ENCODE data around the gene RPL35A.
A peak's percentile ranks its signal among the peaks of the same experiment; 100 is the strongest.
"Not testable (repeated sequence)": the region's sequence is repeated elsewhere in the genome, so short reads cannot be mapped to it uniquely, and the experiment has no call there.

The RPL35A gene

GRCh38 chr3:197952440-197952839 lies 2.5 kb downstream of the RPL35A start:
- no peak for DNase-seq (ENCODE audit: low spot score)

- no peak for DNase-seq (ENCODE audit: low spot score)
These were observed 3.3 kb downstream of the RPL35A start for GRCh38 chr3:197953325-197953724.

DNA sequence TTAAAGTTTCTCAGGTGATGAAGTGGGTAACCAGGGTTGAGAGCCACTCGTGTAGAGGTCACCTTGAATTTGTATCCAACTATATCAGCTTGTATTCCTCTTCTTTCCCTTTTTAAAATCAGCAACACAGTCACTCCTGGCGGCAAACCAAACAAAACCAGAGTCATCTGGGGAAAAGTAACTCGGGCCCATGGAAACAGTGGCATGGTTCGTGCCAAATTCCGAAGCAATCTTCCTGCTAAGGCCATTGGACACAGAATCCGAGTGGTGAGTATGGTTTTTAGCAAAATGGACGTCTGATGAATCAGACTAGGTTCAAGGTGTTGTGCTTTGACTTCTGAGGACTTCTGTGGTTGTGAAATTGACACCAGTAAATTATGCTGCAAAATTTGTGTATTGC lies 3.9 kb downstream of the RPL35A start:
- DNase-seq (ENCODE audit: low spot score) = no peak

DNA sequence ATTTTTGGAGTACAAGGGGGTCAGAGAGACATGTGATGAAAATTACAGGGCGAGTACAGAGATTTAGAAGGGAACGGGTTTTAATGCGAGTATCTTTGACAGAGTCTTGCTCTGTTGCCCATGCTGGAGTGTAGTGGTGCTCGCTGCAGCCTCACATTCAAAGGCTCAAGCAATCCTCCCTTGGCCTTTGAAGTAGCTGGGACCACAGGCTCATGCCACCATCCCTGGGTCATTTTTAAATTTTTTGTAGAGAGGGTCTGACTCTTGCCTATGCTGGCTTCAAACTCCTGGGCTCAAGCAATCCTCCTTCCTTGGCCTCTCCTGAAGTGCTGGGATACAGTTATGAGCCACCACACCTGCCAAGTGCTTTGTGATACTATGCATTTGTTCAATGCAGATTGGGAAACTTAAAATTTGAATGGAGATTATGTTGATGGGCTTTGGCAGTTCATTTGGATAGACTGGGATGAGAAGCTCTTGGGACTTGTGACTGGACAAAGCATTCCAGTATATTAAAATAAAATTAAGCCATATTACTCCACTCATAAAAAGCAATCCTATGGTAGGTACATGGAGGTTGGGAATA lies 6.0 kb downstream of the RPL35A start:
- DNase-seq (ENCODE audit: low spot score) = no peak

GRCh38 chr3:197956626-197956988 lies 6.6 kb downstream of the RPL35A start:
- DNase-seq (ENCODE audit: low spot score) = no peak

GRCh38 chr3:197957790-197958133 lies 7.8 kb downstream of the RPL35A start:
- no peak for DNase-seq (ENCODE audit: low spot score)

- no peak for DNase-seq (ENCODE audit: low spot score)
These were observed 8.4 kb downstream of the RPL35A start for GRCh38 chr3:197958346-197958745.

- DNase-seq (ENCODE audit: low spot score) = not testable (repeated sequence)
These were observed 8.9 kb downstream of the RPL35A start for GRCh38 chr3:197958848-197959247.

GRCh38 chr3:197959500-197959890 lies 9.5 kb downstream of the RPL35A start:
- DNase-seq (ENCODE audit: low spot score) = no peak

GRCh38 chr3:197959891-197960693 lies 10.1 kb downstream of the RPL35A start, which contains the start of gene LMLN:
LMLN (plus strand) TSS chr3:197960217; CDS start chr3:197960246, 29 bp downstream.
- peak; percentile 97 for DNase-seq (ENCODE audit: low spot score)

DNA sequence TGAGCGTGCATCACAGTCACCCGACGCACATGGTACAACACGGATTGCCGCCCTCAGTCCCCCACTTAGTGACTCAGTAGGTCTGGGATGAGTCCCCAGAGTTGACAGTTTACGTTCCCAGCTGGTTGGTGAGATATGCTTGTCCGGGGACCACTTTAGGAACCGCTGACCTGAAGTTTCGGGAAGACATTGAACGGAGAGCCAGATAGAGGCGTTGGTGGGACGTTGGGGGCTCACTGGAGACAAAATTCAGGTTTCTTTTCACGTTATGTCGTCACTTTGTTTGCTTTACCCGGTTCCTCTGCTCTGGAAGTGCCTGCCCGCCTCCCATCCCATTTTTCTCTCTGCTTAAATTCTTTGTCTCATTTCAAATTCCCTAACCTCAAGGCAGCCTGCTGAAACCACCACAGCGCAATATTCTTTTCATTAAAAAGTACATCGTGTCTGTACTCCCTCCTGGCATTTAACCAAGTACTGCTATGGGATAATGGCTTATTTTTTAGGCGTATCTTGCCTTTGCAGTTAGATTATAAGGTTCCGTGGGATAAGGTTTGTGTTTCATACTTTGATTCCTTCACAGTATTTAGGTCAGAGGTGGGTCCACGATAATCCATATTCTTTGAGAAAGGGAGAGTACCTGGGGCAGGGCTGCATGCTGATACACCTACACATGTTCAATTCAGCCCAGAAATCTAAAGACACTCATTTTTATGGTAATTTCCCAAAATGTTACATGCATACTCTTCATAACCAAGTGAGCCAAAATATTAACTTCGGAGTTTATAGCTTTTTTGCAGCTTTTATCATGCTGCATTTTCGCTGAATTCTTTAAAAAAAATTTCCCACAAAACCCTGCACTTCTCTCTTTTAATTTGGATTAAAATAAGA lies 10.9 kb downstream of the RPL35A start:
- peak; percentile 35 for DNase-seq (ENCODE audit: low spot score)

DNA sequence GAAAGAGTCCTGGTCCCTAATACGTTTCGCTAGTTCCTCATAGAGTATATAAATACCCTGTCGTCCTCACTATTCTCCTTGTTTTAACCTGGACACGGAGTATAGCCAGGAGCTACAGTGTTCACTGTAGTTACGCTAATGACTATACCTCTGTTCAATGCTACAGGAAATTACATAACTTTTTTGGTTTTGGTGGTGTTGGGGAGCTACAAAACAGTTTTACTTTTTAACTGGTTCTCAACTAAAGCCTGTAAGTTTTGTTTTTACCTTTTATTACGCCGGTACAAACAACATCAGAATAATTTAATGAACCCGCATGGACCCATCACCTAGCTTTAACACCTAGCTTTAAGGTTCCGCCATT lies 11.6 kb downstream of the RPL35A start:
- DNase-seq (ENCODE audit: low spot score) = no peak

DNA sequence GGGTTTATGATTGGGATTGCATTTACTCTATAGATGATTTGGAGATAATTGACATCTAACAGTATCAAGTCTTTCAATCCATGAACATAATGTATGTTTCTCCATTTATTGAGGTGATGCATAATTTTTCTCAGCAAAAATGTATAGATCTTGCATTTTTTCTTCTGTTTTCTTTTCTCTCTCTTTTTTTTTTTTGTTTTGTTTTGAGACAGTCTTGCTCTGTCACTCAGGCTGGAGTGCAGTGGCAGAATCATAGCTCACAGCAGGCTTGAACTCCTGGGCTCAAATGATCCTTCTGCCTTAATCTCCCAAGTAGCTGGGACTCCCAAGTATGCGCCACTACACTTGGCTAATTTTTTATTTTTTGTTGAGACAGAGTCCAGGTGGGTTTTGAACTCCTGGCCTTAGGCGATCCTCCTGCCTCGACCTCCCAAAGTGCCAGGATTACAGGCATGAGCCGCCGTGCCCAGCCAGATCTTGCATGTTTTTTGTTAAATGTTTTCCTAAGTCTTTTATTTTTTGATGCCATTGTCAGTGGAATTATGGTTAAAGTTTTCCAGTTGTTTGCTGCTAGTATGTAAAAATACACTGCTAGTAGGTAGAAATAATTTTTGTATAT lies 13.1 kb downstream of the RPL35A start:
- DNase-seq (ENCODE audit: low spot score) = no peak

DNA sequence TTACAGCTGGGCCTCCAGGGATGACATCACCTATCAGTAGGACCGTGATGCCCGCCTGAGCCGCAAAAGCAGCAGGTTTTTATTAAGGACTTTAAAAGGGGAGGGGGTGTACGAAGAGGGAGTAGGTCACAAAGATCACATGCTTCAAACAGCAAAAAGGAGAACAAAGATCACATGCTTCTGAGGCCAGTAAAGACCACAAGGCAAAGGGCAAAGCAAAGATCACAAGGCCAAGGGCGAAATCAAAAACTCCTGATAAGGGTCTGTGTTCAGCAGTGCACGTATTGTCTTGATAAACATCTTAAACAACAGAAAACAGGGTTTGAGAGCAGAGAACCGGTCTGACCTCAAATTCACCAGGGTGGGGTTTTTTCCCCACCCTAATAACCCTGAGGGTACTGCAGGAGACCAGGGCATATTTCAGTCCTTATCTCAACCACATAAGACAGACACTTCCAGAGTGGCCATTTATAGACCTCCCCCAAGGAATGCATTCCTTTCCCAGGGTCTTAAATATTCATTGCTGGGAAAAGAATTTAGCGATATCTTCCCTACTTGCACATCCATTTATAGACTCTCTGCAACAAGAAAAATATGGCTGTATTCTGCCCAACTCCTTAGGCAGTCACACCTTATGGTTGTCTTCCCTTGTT lies 17.5 kb downstream of the RPL35A start:
- DNase-seq (ENCODE audit: low spot score) = not testable (repeated sequence)

DNA sequence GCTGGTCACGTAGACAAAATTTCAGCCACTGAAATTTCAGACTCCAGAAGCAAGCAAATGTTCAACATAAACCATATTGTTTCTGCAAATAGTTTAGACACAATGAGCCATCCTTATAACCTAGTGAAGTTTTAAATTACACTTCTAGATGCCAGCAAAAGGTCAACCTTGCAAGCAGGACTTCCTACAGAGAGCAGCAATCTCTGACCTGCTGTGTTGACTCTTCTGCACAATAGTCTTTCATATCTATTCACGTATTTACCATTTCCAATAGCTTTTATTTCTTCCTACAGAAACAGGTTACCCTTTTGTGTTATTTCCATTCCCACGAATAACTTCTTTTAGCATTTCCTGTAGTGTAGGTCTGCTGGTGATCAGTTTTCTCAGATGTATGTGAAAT lies 20.6 kb downstream of the RPL35A start:
- no peak for DNase-seq (ENCODE audit: low spot score)

- no peak for DNase-seq (ENCODE audit: low spot score)
These were observed 24.0 kb downstream of the RPL35A start for GRCh38 chr3:197974016-197974415.

DNA sequence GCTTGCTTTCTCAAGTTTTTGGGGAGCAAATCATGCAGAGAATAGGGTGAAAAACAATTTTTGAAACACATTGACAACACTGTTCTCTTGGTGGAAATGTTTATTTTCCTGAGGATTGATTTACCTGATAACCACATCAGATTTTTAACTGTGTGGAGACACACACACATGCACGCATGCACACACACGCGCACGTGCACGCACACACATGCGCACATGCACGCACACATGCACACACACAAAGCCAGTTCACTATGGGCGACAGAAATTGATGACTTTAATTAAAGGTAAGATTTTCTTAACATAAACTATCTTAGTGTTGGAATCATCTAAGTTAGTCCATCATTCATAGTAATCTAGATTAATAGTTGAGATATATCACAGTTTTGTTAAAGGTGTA lies 25.3 kb downstream of the RPL35A start:
- no peak for DNase-seq (ENCODE audit: low spot score)

DNA sequence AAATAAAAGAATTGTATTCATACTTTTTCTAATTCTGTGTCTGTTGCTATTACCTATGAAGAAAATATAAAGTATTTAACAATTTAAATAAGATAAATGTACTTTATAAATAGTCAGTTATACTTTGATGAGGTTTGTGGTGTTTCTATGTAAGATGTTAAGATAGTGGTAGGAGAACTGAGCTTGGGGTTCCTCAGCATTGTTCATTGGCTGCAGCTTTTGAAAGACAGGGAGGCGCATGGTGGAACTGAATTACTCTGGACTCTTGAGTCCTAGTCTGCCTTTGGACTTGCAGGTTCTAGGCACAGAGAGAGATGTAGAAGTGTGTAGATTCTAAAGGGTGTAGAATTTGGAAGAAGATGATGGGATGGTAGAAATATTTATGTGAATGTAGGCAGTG lies 33.1 kb downstream of the RPL35A start:
- no peak for DNase-seq (ENCODE audit: low spot score)

GRCh38 chr3:197989651-197990050 lies 39.7 kb downstream of the RPL35A start:
- DNase-seq (ENCODE audit: low spot score) = no peak

DNA sequence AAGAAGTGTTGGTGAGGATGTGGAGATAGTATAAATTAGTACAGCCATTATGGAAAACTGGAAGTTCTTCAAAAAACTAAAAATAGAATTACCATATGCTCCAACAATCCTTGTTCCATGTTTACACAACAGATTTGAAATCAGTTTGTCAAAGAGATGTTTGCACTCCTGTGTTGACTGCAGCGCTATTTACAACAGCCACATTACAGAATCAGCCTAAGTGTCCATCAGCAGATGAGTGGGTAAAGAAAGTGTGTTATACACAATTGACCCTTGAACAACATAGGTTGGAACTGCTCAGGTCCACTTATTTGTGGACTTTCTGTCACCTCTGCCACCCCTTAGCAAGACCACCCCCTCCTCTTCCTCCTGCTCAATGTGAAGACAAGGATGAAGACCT lies 44.7 kb downstream of the RPL35A start:
- DNase-seq (ENCODE audit: low spot score) = no peak

- no peak for DNase-seq (ENCODE audit: low spot score)
These were observed 46.9 kb downstream of the RPL35A start for GRCh38 chr3:197996855-197997254.

DNA sequence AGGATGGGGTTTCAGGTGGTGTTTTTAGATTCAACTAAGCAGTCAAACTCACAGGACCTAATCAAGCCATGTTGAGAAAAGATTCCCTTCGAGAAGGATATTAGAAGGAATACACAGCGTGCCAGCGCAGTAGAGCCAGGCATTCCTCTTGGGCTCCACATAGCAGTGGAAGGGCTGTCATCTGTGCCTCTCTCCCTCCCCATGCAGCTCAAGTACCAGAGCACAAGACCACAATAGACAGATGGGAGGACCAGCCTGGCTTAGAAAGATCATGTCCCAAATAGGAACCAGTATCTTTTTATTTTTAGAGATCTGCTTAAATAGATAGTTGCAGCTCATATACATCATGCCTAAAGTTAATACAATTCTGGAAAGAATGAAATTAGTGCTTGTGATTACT lies 47.9 kb downstream of the RPL35A start:
- no peak for DNase-seq (ENCODE audit: low spot score)

Data from AG08395 (cell line).